ENCODE results near the gene CDC42SE1. TPM values are rescaled to one million over a fixed set of nuclear protein-coding genes. Genes with fewer than 3 reads are reported as not detected.

CDC42SE1 gene
- total RNA-seq, 1 donor from 2014 or later, result 94.8 TPM

DNA sequence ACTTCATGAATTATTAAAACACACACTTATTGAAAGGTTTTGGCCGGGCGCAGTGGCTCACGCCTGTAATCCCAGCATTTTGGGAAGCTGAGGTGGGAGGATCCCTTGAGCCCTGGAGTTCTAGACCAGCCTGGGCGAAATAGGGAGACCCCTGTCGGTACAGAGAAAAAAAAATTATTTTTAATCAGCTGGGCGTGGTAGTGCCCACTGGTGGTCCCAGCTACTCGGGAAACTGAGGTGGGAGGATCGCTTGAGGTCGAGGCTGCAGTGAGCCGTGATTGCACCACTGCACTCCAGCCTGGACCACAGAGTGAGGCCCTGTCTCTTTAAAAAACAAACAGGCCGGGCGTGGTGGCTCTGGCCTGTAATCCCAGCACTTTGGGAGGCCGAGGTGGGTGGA is 12.8 kb upstream of the CDC42SE1 start:
- TF ChIP-seq, protein P1, sequence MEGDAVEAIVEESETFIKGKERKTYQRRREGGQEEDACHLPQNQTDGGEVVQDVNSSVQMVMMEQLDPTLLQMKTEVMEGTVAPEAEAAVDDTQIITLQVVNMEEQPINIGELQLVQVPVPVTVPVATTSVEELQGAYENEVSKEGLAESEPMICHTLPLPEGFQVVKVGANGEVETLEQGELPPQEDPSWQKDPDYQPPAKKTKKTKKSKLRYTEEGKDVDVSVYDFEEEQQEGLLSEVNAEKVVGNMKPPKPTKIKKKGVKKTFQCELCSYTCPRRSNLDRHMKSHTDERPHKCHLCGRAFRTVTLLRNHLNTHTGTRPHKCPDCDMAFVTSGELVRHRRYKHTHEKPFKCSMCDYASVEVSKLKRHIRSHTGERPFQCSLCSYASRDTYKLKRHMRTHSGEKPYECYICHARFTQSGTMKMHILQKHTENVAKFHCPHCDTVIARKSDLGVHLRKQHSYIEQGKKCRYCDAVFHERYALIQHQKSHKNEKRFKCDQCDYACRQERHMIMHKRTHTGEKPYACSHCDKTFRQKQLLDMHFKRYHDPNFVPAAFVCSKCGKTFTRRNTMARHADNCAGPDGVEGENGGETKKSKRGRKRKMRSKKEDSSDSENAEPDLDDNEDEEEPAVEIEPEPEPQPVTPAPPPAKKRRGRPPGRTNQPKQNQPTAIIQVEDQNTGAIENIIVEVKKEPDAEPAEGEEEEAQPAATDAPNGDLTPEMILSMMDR (conservative IDR thresholded peaks at IDR 0.05; ENCODE audit: low read depth, low read length), result no peak
- no peak for DNase-seq (ENCODE audit: low read depth)
- H3K4me3 ChIP-seq (ENCODE audit: low read depth, low read length), result no peak overlapping the region

- peak within 1 kb of the TSS; percentile 98 for H3K4me3 ChIP-seq (ENCODE audit: low read depth, low read length)
- DNase-seq (ENCODE audit: low read depth), result peak; percentile 83
- TF ChIP-seq, protein P1 (conservative IDR thresholded peaks at IDR 0.05; ENCODE audit: low read depth, low read length), result peak; percentile 80
These were observed 11.3 kb upstream of the CDC42SE1 start, which contains the start of gene GABPB2 for GRCh38 chr1:151070474-151071276. GABPB2 (plus strand) TSS chr1:151070761; CDS start chr1:151088190, 17,429 bp downstream.

GRCh38 chr1:151069103-151069486 is 9.7 kb upstream of the CDC42SE1 start:
- no peak overlapping the region for H3K4me3 ChIP-seq (ENCODE audit: low read depth, low read length)
- no peak for DNase-seq (ENCODE audit: low read depth)
- TF ChIP-seq, protein P1 (conservative IDR thresholded peaks at IDR 0.05; ENCODE audit: low read depth, low read length), result no peak

GRCh38 chr1:151067185-151067584 is 7.8 kb upstream of the CDC42SE1 start:
- H3K4me3 ChIP-seq (ENCODE audit: low read depth, low read length), result no peak overlapping the region
- TF ChIP-seq, protein P1 (conservative IDR thresholded peaks at IDR 0.05; ENCODE audit: low read depth, low read length), result no peak
- no peak for DNase-seq (ENCODE audit: low read depth)

- H3K4me3 ChIP-seq (ENCODE audit: low read depth, low read length), result no peak overlapping the region
- TF ChIP-seq, protein P1 (conservative IDR thresholded peaks at IDR 0.05; ENCODE audit: low read depth, low read length), result no peak
- no peak for DNase-seq (ENCODE audit: low read depth)
These were observed 5.7 kb upstream of the CDC42SE1 start for GRCh38 chr1:151065089-151065645.

GRCh38 chr1:151062741-151063371 is 3.4 kb upstream of the CDC42SE1 start:
- no peak overlapping the region for H3K4me3 ChIP-seq (ENCODE audit: low read depth, low read length)
- no peak for DNase-seq (ENCODE audit: low read depth)
- TF ChIP-seq, protein P1 (conservative IDR thresholded peaks at IDR 0.05; ENCODE audit: low read depth, low read length), result no peak
